ENCODE measurements around the gene TAS2R60. TPM values are rescaled to one million over a fixed set of nuclear protein-coding genes. Genes with fewer than 3 reads are reported as not detected.

Gene TAS2R60
- total RNA-seq, 2 donors from 2014 or later = not detected

GRCh38 chr7:143492799-143493739 lies 49.8 kb downstream of the TAS2R60 start:
- intact Hi-C loops (cut with DNase I) = no loop called here

GRCh38 chr7:143493751-143494150 lies 50.5 kb downstream of the TAS2R60 start:
- DNase-seq (no peak), ATAC-seq (no peak)
- intact Hi-C loops (cut with DNase I) = no loop called here

More at GRCh38 chr7:143492799-143493739, 49.8 kb downstream of the TAS2R60 start:
- peak in 1 of 2 donors; percentile 40 for ATAC-seq
- no peak for DNase-seq

Other genes with a start within 250 kb of the TAS2R60 start
- not detected for gene TAS2R40, start 221.4 kb upstream of the TAS2R60 start, total RNA-seq
- gene GSTK1, start 180.0 kb upstream of the TAS2R60 start, total RNA-seq = 100 to 1,000 TPM; 185 to 195 TPM
- 1 to 10 TPM; 2.3 to 4.1 TPM for gene TMEM139, start 158.5 kb upstream of the TAS2R60 start, total RNA-seq
- 10 to 100 TPM in 1 of 2 donors, 1 to 10 TPM in 1; 8.0 to 12.4 TPM for gene CASP2, start 155.1 kb upstream of the TAS2R60 start, total RNA-seq
- gene CLCN1, start 127.3 kb upstream of the TAS2R60 start, total RNA-seq = not detected
- gene FAM131B, start 80.7 kb upstream of the TAS2R60 start, total RNA-seq = under 1 TPM; 0.29 to 0.97 TPM
- gene ZYX, start 62.1 kb upstream of the TAS2R60 start, total RNA-seq = 100 to 1,000 TPM in 1 of 2 donors, 10 to 100 TPM in 1; 79.1 to 156 TPM
- gene EPHA1, start 34.6 kb upstream of the TAS2R60 start, total RNA-seq = under 1 TPM; 0.16 to 0.71 TPM
- under 1 TPM in 1 of 2 donors, not detected in 1; 0.26 TPM for gene TAS2R41, start 34.4 kb downstream of the TAS2R60 start, total RNA-seq
- not detected for gene CTAGE15, start 128.3 kb downstream of the TAS2R60 start, total RNA-seq
- gene TCAF2, start 177.5 kb downstream of the TAS2R60 start, total RNA-seq = under 1 TPM; 0.55 to 0.71 TPM

Data from left cardiac atrium (tissue), 4 donors.